GM19351 (cell line): ENCODE measurements around the gene GYG1.
"Not testable (repeated sequence)": the region's sequence is repeated elsewhere in the genome, so short reads cannot be mapped to it uniquely, and the experiment has no call there.

Experiments used
- ATAC-seq: cut with Tn5 transposase; IDR thresholded peaks from one replicate; pipeline ENCODE4 v1.9.1; 2021; ENCODE audit warnings: mild to moderate bottlenecking, moderate library complexity; ENCODE audit not compliant: unreplicated experiment

The GYG1 gene

DNA sequence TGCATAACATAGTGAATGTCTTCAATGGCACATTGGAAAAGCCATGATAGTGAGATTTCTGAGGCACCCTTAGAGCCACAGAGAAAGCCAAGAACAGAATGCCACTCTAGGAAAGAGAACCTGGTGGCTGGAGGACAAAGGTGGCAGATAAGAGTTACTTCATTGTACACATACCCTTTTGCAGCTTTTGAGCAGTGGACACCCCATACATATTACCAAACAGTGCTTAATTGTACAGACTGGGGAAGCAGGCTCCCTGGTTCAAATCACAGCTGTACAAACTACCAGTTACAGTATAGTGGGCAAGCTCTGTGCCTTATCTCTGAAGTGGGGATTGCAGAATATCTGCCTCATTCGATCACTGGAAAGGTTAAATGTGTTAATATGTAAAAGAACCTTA is 10.1 kb upstream of the GYG1 start:
- no peak for ATAC-seq

DNA sequence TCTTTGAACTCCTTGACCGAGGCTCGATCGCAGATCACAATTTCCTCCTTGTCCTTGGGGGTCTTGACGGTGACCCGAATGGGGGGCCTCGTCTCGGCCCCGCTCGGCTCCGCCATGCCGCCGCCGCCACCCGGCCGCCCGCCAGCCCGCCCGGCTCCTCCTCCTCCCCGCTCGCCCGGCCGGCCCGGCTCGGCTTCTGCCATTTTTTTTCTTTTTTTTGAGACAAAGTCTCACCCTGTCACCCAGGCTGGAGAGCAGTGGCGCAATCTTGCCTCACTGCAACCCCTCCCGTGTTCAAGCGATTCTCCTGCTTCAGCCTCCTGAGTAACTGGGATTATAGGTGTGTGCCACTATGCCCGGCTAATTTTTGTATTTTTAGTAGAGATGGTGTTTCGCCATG is 3.8 kb upstream of the GYG1 start:
- ATAC-seq, result not testable (repeated sequence)

DNA sequence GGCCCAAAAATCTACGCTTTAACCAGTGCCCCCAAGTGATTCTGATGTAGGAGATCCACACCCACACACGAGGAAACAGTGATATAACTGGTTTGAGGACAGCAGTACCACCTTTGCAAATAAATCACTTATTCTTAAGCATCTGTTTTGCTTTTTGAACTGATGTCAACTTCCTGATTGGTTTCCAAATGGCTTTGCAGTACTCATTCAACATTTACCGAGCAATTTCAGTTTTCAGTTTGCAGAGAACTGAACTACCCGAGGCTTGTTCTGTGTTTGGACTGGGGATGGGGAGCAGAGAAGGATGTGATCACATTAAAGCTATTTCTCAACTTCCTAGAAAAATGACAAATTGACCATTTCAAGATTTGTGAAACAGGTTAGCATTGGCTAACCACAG is 1.1 kb upstream of the GYG1 start:
- no peak for ATAC-seq

DNA sequence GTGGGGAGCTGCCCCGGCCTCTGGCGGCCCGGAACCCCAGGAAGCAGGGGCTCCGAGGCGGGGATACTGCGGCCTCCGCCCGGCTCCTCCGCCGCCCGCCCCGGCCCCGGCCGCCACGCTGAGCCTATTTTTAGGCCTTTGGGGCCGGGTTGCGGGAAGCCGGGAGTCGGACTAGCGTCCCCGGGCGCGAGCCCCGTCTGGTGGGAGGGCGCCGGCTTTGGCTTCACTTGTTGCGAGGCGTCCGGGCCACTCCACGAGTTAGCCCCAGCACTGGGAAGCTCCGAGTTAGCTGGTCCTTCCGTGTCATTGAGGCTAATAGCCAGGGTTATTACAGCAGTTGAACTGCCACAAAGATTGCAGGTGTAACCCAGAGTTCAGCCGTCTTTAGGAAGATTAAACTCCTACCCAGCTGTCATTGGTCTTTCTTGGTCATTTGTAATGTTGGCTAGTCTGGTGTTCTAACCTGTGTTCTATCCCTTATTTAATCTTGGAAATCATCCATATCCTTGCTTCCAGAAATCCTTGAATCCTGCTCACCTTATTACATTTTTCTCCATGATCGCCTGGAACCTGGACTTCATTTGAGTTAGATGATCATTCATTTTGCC is 791 bp downstream of the GYG1 start:
- ATAC-seq, result peak; percentile 31

DNA sequence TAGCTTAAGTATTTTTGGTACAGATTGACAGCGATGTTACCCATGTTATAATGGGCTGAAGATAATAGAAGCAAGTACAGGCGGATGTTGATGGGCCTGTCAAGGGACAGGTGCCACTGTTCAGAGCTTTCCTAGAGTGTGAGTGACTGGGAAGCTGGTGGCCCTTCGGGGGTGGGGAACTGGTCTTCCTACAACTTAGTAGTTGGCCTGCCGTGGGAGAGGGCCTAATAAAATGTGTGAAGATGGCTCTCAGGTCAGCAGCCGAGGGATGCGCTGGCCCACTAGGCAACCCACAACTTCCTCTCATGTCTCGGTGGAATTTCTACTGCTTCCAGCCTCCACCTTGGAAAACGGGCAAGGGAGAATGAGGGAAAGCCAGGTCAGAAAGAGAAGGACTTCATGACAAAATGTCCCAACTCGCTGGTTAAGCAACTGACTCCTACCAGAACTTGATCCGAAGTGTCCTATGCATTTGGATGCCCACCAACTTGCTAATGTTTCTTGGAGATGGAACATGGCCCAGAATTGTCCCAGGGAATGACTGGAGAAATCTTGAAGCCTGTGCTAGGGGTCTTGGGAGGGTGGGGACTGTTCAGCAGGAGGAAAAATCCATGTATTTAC is 1.4 kb downstream of the GYG1 start:
- no peak for ATAC-seq

DNA sequence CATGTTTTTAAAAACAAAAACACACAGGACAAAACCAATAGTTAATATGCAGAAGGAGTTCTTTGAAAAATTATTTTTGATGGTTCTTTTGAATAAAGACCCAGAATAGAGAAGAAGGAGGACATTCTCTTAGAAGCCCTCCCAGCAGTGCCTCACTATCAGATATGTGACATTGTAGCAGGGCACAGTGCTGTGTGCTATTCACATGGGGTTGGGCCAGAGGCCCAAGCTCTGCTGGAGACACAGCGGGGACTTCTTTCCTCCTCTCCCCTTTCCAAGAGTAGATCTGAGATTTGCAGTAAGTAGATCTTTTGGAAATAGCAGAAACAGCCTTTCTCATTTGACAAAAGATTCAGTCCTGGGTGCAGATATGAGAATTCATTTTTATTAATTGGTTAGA is 6.3 kb downstream of the GYG1 start:
- no peak for ATAC-seq

DNA sequence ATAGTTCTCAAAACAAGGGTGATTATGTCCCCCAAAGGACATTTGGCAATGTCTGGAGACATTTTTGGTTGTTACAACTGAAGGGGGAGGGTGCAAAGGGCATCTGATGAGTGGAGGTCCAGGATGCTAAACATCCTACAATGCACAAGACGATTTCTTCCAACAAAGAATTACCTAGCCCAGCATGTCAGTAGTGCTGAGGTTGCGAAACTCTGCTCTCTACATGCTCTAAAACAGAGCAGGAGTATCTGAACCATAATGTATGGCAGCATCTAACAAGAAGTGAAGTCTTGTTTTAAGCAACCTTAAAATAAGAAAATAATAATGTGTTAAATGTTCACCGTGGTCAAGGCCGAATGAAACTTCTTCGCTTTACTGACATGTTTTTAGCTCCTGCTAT is 7.0 kb downstream of the GYG1 start:
- ATAC-seq, result no peak

DNA sequence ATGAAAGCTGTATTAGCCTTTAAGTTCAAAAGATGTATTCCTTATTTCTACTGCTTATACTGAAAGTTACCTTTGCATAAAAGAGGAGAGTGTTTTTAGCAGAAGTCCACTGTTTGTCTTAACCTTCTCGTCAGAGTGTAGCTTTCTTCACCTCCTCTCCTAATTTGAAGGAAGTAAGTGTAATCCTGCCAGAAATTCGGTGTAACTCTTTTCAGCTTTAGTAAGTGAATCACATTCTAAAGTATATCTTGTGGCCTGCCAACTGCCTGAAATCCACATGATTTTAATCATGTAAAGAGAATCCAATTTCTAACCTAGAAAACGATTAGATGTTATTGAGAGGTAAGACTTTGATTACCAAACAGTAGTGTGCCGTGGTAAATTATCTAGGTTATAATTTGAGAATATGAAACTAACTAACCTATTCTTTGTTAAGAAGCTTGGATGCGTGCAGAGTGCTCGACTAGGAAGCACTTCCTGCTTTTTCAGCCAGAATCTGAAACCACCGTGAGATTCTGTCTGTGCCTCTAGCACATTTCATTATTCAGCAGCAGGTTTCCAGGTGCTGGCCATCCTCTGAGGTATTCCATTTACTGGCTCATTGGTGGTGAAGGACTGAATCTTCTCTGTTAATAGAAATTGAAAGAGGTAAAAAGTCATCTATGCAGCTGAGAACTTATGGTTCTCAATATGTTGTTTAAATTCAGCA is 7.5 kb downstream of the GYG1 start:
- ATAC-seq, result no peak

DNA sequence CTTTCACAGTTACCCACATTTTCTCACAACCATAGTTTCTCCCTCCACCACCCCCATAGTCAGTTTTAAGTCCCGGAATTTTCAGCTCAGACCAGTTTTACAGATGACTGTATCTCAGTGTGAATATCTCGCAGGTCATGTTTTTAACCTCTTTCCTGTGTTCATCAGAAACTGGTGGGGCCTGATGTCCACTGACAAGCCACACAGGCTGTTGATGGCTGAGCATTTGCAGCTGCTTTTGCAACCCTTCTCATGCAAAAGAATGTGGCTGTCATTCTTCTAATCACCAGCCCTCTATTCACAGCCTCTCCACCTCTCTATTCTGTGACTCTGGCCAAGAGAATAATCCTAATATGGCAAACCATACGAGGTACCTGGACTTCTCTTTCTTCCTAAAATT is 8.5 kb downstream of the GYG1 start:
- ATAC-seq, result no peak

DNA sequence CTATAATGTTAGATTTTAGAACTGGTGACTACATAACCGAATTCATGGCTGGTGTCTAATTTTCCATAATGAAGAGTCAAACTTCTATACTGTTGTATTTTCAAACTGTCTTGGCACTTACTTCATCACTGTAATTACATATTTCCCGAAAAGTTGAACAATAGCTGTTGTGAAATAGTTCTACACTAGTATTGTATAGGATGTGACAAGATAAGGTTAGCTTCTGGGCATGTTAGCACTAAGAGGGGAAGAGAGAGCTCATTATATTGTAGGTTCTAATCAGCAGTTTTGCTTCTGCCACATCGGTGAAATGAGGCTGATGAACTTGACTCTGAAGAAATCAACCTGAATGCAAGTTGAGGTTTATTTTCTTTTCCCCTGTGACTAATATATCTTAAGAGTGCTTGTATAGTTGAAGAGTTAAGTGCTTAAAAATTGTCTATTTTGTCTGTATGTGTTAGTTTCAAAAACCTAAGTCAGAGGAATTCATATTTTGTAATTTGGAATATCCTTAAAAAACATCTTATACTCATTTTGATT is 8.9 kb downstream of the GYG1 start:
- ATAC-seq, result no peak

DNA sequence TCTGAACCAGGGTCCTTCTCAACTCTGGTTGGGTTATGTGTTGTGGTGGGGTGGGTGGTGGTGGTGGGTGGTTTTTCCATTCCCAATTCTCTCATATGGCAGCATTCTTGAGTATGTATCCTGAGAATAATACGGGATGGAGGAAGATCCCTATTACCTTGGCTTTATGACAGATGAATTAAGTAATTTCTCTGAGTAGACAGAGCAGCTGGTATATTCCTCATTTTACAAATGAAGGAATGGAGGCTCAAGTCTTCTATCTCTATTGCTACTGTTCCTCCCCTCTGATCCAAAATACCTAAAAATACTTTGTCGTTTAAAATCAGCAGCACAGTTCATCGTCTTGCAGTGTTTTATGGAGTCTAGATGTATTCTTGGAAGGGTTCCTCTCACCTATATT is 10.4 kb downstream of the GYG1 start:
- ATAC-seq, result no peak

DNA sequence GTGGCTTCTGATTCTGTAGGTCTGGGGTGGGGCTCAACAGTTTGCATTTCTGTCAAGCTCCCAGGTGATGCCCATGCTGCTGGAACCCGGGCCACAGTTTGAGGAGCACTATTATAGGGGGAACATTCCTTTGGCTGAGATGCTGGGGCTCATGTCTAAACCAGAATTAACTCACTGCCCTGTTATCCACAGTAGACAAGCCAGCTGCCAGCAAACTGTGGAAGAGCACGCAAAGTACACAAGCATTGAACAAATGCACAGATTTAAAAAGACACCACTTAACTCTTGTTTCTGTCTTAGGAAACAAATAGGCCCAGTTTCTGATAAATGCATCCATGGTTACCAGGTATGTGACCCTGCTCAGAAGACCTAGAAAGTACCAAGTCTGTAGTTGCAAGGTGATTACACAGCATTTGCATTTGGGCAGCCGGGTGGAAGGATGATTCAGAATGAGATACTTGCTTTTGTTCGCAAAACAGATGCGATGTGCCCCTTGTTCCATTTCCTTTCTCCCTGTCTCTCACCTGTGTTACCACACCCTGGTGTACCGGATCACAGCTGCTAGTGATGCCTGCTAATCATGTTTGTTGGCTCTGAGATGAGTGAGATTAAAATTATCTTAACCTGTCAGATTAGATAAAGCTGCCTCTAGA is 12.4 kb downstream of the GYG1 start:
- ATAC-seq, result peak; percentile 86

DNA sequence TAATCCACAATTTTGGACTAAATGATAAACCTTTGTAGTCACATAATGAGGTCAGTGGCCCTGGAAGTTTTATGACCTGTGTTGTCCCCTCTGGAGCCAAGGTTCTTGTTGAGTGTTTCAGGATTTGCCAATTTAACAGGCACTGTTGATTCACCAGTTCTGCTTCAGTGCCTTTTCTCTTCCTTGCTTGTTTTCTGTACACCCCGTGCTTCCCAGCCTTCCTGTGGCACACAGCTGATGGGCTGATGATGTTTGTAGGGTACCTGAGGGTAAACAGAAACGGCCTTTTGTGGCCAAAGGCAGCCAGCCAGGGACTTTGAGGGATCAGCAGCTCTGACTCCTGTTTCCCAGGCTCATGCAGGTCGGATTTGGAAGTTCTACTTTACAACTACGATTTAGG is 13.3 kb downstream of the GYG1 start:
- no peak for ATAC-seq

DNA sequence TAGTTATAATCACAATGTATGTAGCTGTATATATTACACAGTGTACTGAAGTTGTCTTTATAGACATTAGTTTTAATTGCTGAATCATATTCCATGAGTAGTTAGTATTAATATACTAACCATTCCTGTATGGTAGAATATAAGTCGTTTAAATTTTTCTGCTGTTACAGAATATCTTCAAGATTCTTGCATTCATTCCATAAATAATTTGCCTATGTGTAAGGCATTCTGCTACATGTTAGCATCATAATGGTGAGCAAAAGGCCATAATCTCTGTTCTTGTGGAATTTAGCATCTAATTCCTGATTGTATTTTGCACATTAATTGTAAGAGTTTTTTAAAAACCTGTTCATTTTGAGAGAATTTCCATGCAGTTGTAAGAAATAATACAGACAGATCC is 14.1 kb downstream of the GYG1 start:
- ATAC-seq, result no peak

DNA sequence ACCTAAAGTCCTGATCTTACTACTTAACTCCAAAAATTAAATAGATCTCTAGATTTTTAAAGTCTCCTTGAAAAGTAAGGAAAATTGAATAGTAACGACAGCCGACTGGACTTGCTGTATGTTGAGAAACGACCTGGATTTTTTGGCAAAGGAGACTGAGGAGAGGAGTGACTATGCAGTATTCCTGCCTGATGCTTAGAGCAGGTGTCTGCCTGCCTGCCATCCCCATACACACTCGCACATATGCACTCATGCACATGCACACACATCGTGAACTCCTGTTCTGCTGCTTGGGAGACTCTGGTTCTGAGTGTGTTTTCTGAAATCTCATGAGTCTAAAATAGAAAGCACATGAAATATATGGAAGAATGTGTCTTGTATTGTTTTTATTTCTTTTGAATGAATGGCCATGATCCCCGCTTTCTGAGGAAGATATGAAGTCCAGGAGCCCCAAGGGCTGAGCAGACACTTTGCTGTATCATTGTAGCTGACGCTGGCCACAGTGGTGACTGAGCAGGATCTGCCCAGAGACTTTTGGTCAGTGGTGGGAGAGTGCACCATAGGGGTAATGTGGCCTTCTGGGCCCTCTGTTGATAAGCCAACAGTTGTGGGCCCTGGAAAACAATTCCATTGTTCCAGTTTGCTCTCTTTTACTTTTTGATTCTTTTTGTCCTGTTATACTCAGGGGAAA is 16.4 kb downstream of the GYG1 start:
- no peak for ATAC-seq

DNA sequence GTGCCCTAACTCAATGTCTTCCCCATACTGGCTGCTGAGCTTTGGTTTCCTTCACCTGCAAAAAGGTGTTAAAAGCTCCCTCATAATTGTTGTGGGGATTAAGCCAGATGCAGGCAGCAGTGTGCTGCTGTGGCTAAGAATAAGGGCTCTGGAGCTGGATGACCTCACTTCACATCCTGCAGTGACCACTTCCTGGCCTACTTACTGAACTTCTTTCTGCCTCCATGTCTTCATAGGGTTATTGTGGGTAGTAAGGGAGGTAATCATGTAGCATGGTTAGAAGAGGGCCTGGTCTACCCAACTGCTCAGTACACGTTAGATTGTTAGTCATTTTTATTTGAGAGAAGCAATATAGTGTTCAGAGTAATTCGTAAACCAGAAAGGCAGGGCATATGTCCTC is 18.4 kb downstream of the GYG1 start:
- ATAC-seq, result peak; percentile 98

DNA sequence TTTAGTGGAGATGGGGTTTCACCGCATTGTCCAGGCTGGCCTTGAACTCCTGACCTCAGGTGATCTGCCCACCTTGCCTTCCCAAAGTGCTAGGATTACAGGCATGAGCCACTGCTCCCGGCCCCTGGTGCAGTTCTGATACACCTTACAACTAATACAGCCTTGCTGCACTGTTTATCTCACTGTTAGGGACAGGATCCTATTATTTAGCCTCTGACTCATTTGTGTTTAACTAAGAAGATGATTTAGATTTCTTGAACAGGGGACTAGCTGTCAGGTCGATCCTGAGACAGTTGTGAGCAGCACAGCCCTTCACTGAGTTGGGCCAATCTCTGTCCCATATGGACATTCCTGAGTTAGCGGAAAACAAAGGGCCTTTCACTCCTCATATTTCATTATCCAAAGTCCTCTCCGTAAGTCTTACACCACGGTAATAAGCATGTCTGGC is 19.2 kb downstream of the GYG1 start:
- no peak for ATAC-seq

DNA sequence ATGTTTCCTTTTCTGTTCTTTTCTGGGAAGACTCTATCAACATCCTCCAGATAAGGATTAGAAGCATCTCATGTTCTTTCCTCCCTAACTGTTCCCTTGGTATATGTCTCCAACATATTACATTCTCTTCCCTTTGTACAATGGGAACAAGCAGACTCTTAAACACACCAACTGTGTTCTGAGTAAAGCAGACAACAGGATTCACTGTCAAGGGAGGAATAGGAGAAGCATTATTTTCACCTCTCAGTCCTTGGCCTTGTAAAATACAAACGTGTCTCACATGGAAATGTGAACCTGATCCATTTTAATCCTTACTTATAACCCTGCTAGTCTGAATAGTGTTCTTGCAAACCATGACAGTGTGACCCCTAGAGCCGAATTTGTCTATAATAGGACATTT is 19.6 kb downstream of the GYG1 start:
- no peak for ATAC-seq

DNA sequence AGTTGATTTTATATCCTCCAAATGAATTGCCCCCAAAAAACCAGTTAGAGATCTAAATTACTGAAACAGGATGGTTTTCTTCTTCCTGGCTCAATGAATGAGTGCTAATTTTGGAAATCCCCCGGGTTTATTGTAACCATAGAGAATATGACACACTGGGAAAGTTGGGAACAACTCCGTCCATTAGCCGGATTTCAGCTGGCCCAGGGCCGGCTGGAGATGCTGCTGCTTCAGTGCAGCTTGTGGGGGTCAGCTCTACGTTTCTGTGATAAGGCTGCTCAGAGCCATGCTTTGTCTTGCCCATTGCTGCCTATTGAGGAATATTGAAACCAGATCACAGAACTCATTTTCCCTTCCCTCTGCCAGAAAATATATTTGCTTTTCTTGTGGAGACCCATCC is 20.3 kb downstream of the GYG1 start:
- ATAC-seq, result no peak

DNA sequence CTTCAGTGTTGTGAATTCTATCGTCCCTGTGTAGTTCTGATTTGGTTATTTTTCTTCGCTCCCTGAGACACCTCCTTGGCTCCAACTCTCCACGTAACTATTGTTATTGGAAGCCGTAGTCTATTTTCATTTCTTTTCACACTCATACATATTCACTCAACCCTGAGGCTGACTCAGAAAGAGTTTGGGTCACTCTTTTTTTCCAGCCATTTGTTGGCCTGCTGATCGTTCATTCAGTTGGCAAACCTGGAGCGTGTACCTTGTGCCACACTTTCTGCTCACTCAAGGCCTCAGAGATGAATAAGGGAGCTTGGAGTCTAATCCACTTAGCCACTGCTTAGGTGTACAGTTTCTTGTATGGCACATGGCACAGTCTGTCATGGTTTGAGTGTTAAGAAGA is 22.4 kb downstream of the GYG1 start:
- ATAC-seq, result no peak

DNA sequence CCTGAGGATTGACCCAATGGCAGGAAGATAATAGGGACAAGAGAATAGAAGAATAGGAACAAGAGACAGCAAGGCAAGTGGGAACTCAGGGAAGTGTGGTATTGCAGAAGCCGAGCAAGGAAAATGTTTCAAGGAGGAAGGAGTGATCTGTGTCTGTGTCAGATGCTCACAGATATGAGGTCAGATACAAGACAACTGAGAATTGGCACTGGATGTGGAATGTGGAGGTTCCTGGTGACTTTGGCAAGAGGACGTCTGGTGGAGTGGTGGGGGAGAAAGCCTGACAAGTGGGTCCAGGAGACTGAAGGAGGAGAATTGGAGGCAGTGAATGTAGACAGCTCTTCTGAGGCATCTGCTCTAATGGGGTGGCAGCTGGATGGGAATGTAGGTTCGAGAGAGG is 24.1 kb downstream of the GYG1 start:
- ATAC-seq, result no peak
